HCT116 (cell line): ENCODE measurements around the gene MCF2L. TPM values are rescaled to one million over a fixed set of nuclear protein-coding genes. Genes with fewer than 3 reads are reported as not detected.

ENCODE experiments used
- ATAC-seq: fragments of 200-7000 bp; cut with Tn5 transposase; 2 replicates; pipeline ENCODE4 v1.9.1; 2020; ENCODE audit warnings: mild to moderate bottlenecking, moderate library complexity
- BruUV-seq: library from RNA; stranded (reverse); fragments of 400-500 nt; replicated peaks from 2 replicates; lab custom pipeline; 2021; lab: Mats Ljungman, UMichigan
- CTCF ChIA-PET: fragments of 300-600 bp; sonication (Branson Sonifier 250); formaldehyde crosslinking; loops from one replicate; lab custom pipeline; 2021; ENCODE audit warnings: antibody characterized with exemption; lab: Charles Lee
- POLR2A ChIA-PET: fragments of 300-600, 350-600 bp; sonication (Branson Sonifier 250); formaldehyde crosslinking; loops from one replicate; lab custom pipeline; 2021; ENCODE audit warnings: antibody characterized with exemption; lab: Charles Lee
- RAD21 ChIA-PET, 2 experiments: fragments of 300-600 bp; sonication (Branson Sonifier 250); formaldehyde crosslinking; loops; one replicate each; lab custom pipeline; 2023; ENCODE audit warnings: low total read pairs in 2 of 2; ENCODE audit not compliant: uncharacterized antibody in 2 of 2, unreplicated experiment in 2 of 2, low non-redundant PET in 1 of 2; lab: Charles Lee
- DNase-seq: peaks from one replicate; pipeline ENCODE4 v3.0.0-alpha.2; 2010; ENCODE audit warnings: low read depth, low spot score
- H2AFZ ChIP-seq: fragments of 200-600 bp; shearing (Covaris generic), sonication (generic); 2 replicates; pipeline ENCODE4 v1.6.1; 2017; ENCODE audit warnings: low read depth, mixed run types, mixed read lengths, antibody characterized with exemption, low read length; ENCODE audit not compliant: poor library complexity, severe bottlenecking
- H3K27ac ChIP-seq: 2 replicates; pipeline ENCODE4 v1.5.1; 2012; ENCODE audit warnings: low read depth, low read length
- H3K27me3 ChIP-seq: fragments of 200-600 bp; sonication (generic); 2 replicates; pipeline ENCODE4 v1.6.1; 2016; ENCODE audit warnings: mixed run types, low read length, mixed read lengths; ENCODE audit not compliant: insufficient read depth
- H3K36me3 ChIP-seq, 2 experiments: fragments of 200-500 bp in 1 of 2; fragments of 200-600 bp in 1 of 2; sonication (Bioruptor generic) in 1 of 2; sonication (generic) in 1 of 2; 2 replicates each; pipeline versions ENCODE4 v1.5.1 to v1.6.1; 2014 to 2016; ENCODE audit warnings: low read length in 2 of 2, inconsistent platforms in 1 of 2, mixed read lengths in 1 of 2, mixed run types in 1 of 2; ENCODE audit not compliant: insufficient read depth in 2 of 2, control insufficient read depth in 1 of 2
- H3K4me1 ChIP-seq, 2 experiments: fragments of 200-600 bp in 1 of 2; sonication (generic) in 1 of 2; 2 replicates each; pipeline versions ENCODE4 v1.5.1 to v1.6.1; 2012 to 2017; ENCODE audit warnings: low read length in 2 of 2, inconsistent platforms in 1 of 2, mild to moderate bottlenecking in 1 of 2, mixed read lengths in 1 of 2, mixed run types in 1 of 2, moderate library complexity in 1 of 2; ENCODE audit not compliant: insufficient read depth in 2 of 2, control insufficient read depth in 1 of 2
- H3K4me2 ChIP-seq: fragments of 200-600 bp; sonication (generic); 2 replicates; pipeline ENCODE4 v1.6.1; 2017; ENCODE audit warnings: mixed run types, low read length, mixed read lengths
- H3K4me3 ChIP-seq, 2 experiments: fragments of 200-600 bp in 1 of 2; sonication (generic) in 1 of 2; replicated peaks in 1 of 2; 2 replicates each; pipeline ENCODE4 v1.5.1; 2011 to 2016; ENCODE audit warnings: low read length in 2 of 2, control low read depth in 1 of 2, low read depth in 1 of 2, mild to moderate bottlenecking in 1 of 2, mixed read lengths in 1 of 2, mixed run types in 1 of 2
- H3K79me2 ChIP-seq: fragments of 200-600 bp; sonication (generic); 2 replicates; pipeline ENCODE4 v1.6.1; 2017; ENCODE audit warnings: mild to moderate bottlenecking, mixed run types, low read length, moderate library complexity, mixed read lengths; ENCODE audit not compliant: insufficient read depth
- H3K9ac ChIP-seq: fragments of 200-600 bp; sonication (generic); 2 replicates; pipeline ENCODE4 v1.6.1; 2016; ENCODE audit warnings: low read length, mixed read lengths
- H3K9me2 ChIP-seq: fragments of 200-600 bp; sonication (generic), shearing (Covaris generic); 2 replicates; pipeline ENCODE4 v1.6.1; 2017; ENCODE audit warnings: mixed run types, mild to moderate bottlenecking, moderate library complexity; ENCODE audit not compliant: insufficient read depth
- H3K9me3 ChIP-seq, 2 experiments: fragments of 200-500 bp in 1 of 2; fragments of 200-600 bp in 1 of 2; sonication (Bioruptor generic) in 1 of 2; sonication (generic) in 1 of 2; 2 replicates each; pipeline ENCODE4 v1.6.1; 2014 to 2017; ENCODE audit warnings: low read length in 2 of 2, mixed read lengths in 2 of 2, inconsistent platforms in 1 of 2, low read depth in 1 of 2, mild to moderate bottlenecking in 1 of 2, mixed run types in 1 of 2, moderate library complexity in 1 of 2; ENCODE audit not compliant: control insufficient read depth in 1 of 2, insufficient read depth in 1 of 2
- H4K20me1 ChIP-seq: fragments of 200-600 bp; sonication (generic), shearing (Covaris generic); 2 replicates; pipeline ENCODE4 v1.6.1; 2017; ENCODE audit warnings: mixed run types, mild to moderate bottlenecking, moderate library complexity; ENCODE audit not compliant: insufficient read depth
- CBX3 ChIP-seq: IDR thresholded peaks from 2 replicates; pipeline ENCODE4 v1.6.1; 2012; ENCODE audit warnings: low read depth
- CEBPB ChIP-seq: IDR thresholded peaks from 2 replicates; pipeline ENCODE4 v1.6.1; 2012; ENCODE audit warnings: low read depth
- EGR1 ChIP-seq: IDR thresholded peaks from 2 replicates; pipeline ENCODE4 v1.6.1; 2012; ENCODE audit warnings: low read depth
- EZH2 ChIP-seq: fragments of 200-600 bp; sonication (generic); IDR thresholded peaks from 2 replicates; pipeline ENCODE4 v1.6.1; 2017; ENCODE audit warnings: antibody characterized with exemption, mixed run types
- JUND ChIP-seq: IDR thresholded peaks from 2 replicates; pipeline ENCODE4 v1.6.1; 2012
- SP1 ChIP-seq: IDR thresholded peaks from 2 replicates; pipeline ENCODE4 v1.6.1; 2012; ENCODE audit warnings: low read depth
- SRF ChIP-seq: IDR thresholded peaks from 2 replicates; pipeline ENCODE4 v1.6.1; 2012; ENCODE audit warnings: low read depth
- YY1 ChIP-seq: IDR thresholded peaks from 2 replicates; pipeline ENCODE4 v1.6.1; 2011; ENCODE audit warnings: low read length, low read depth, moderate library complexity, mild to moderate bottlenecking; ENCODE audit not compliant: insufficient replicate concordance; ENCODE audit errors: extremely low read depth
- ZNF274 ChIP-seq: fragments of 200-500 bp; sonication (Bioruptor generic); IDR thresholded peaks from 2 replicates; pipeline ENCODE4 v1.6.1; 2014; ENCODE audit warnings: mild to moderate bottlenecking, low read depth, low read length, inconsistent platforms
- intact Hi-C: fragments of 100-400 bp; cut with micrococcal nuclease; formaldehyde crosslinking; loops from 2 replicates; pipeline ENCODE4 v1.10.0; 2022
- total RNA-seq: library from RNA; stranded (reverse); gene quantifications from one replicate; pipeline ENCODE4 v1.2.1, GENCODE V29; 2021; ENCODE audit not compliant: unreplicated experiment
- TF ChIP-seq, protein P1 (sequence below): IDR thresholded peaks from 2 replicates; pipeline ENCODE4 v1.6.1; 2011; ENCODE audit warnings: mild to moderate bottlenecking, low read length, moderate library complexity; ENCODE audit not compliant: insufficient replicate concordance; ENCODE audit errors: extremely low read depth
- TF ChIP-seq, protein P2 (sequence below): IDR thresholded peaks from 2 replicates; pipeline ENCODE4 v1.6.1; 2012
- TF ChIP-seq, protein P3 (sequence below), 3 experiments: fragments of 200-600 bp in 1 of 3; sonication (generic) in 1 of 3; IDR thresholded peaks in 2 of 3; conservative IDR thresholded peaks in 1 of 3; 2 replicates each; pipeline ENCODE4 v1.5.1; 2012 to 2017; ENCODE audit warnings: low read depth in 2 of 3, low read length in 2 of 3, antibody characterized with exemption in 1 of 3, borderline replicate concordance in 1 of 3, control low read depth in 1 of 3, mild to moderate bottlenecking in 1 of 3, mixed read lengths in 1 of 3, mixed run types in 1 of 3, moderate library complexity in 1 of 3; ENCODE audit not compliant: insufficient read depth in 1 of 3
- TF ChIP-seq, protein P4 (sequence below): IDR thresholded peaks from 2 replicates; pipeline ENCODE4 v1.6.1; 2012

Gene MCF2L
- total RNA-seq, 1 experiment from 2014 or later = 19.3 TPM

DNA sequence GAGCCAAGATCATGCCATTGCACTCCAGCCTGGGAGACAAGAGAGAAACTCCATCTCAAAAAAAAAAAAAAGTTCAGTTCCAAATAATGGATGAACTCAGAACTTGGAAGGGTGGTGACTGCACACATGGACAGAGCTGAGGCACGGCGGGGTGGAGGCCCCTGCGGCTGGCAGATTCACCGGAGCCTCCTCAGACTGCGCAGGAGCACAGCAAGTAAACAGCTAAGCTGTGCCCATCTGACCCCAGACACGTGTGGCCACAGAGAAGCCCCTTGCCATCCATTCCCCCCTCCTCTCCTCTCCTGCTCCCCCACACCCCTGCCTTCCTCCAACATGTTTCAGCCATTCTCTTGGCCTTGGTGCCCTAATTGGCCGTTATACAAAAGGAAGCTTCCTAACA is 173.9 kb downstream of the MCF2L start:
- H3K9ac ChIP-seq = no peak overlapping the region
- CTCF ChIA-PET = no interaction called here
- H4K20me1 ChIP-seq = no peaks in the 10 kb centered on the region
- intact Hi-C loops = no loop called here
- H3K27me3 ChIP-seq = no peaks in the 10 kb centered on the region
- no peak overlapping the region for H3K4me2 ChIP-seq
- POLR2A ChIA-PET = no interaction called here
- no peaks in the 10 kb centered on the region for H3K36me3 ChIP-seq
- no peak overlapping the region for H3K27ac ChIP-seq
- H2AFZ ChIP-seq = no peak overlapping the region
- no peaks in the 10 kb centered on the region for H3K9me2 ChIP-seq
- ATAC-seq = no peak
- DNase-seq = no peak
- no peak overlapping the region for H3K4me3 ChIP-seq
- RAD21 ChIA-PET = no interaction called here
- no peaks in the 10 kb centered on the region for H3K79me2 ChIP-seq
- H3K9me3 ChIP-seq = no peaks in the 10 kb centered on the region
- no peaks in the 10 kb centered on the region for H3K4me1 ChIP-seq
- no TSS peak for BruUV-seq
- TF ChIP-seq YY1 (no peak), ZNF274 (no peak), SP1 (no peak)
- TF ChIP-seq, protein P1, sequence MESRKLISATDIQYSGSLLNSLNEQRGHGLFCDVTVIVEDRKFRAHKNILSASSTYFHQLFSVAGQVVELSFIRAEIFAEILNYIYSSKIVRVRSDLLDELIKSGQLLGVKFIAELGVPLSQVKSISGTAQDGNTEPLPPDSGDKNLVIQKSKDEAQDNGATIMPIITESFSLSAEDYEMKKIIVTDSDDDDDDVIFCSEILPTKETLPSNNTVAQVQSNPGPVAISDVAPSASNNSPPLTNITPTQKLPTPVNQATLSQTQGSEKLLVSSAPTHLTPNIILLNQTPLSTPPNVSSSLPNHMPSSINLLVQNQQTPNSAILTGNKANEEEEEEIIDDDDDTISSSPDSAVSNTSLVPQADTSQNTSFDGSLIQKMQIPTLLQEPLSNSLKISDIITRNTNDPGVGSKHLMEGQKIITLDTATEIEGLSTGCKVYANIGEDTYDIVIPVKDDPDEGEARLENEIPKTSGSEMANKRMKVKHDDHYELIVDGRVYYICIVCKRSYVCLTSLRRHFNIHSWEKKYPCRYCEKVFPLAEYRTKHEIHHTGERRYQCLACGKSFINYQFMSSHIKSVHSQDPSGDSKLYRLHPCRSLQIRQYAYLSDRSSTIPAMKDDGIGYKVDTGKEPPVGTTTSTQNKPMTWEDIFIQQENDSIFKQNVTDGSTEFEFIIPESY = no peak

DNA sequence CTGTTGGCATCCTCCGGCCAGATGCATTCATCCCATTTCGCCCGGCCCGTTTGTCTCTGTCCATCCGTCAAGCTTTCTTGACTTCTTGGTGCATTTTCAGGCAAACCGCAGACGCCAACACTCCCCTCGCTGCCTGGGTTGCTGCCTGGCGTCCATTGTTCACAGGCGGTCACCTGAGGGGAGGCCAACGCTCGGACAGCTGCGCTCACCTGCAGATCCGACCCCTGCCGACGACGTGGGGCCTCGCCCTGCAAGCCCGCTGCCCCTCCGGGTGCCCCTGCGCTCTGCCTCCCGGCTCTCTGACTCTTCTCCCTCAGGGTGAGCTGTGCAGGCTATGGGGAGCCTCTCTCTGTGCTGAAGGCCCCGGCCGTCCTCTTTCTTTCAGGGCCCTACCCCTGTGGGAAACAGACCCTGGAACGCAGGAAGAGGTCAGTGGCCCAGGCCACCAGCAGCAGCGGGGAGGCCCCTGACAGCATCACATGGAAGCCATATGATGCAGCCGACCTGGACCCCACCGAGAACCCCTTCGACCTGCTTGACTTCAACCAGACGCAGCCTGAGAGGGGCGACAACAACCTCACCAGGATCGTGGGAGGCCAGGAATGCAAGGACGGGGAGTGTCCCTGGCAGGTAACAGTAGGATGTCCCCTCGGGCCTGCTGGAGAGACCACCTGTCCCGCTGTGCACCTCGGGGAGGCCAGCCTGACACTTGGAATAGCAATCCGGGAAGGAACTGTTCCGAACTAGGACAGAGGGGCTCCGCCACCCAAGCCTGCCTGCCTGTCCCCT is 174.6 kb downstream of the MCF2L start:
- H3K4me3 ChIP-seq = no peak overlapping the region
- CTCF ChIA-PET = no interaction called here
- H3K9me3 ChIP-seq = no peaks in the 10 kb centered on the region
- no peaks in the 10 kb centered on the region for H4K20me1 ChIP-seq
- H2AFZ ChIP-seq = no peak overlapping the region
- H3K4me1 ChIP-seq = no peaks in the 10 kb centered on the region
- no peak overlapping the region for H3K9ac ChIP-seq
- H3K79me2 ChIP-seq = no peaks in the 10 kb centered on the region
- no peaks in the 10 kb centered on the region for H3K9me2 ChIP-seq
- no peaks in the 10 kb centered on the region for H3K36me3 ChIP-seq
- RAD21 ChIA-PET = no interaction called here
- H3K27me3 ChIP-seq = no peaks in the 10 kb centered on the region
- ATAC-seq (no peak), DNase-seq (no peak)
- intact Hi-C loops = no loop called here
- BruUV-seq = no TSS peak
- POLR2A ChIA-PET = no interaction called here
- H3K27ac ChIP-seq = no peak overlapping the region
- no peak overlapping the region for H3K4me2 ChIP-seq
- TF ChIP-seq CEBPB (no peak), EGR1 (no peak), SRF (no peak), JUND (no peak), CBX3 (no peak), EZH2 (no peak), SP1 (no peak)
- TF ChIP-seq, protein P2, sequence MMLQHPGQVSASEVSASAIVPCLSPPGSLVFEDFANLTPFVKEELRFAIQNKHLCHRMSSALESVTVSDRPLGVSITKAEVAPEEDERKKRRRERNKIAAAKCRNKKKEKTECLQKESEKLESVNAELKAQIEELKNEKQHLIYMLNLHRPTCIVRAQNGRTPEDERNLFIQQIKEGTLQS = no peak
- TF ChIP-seq, protein P3, sequence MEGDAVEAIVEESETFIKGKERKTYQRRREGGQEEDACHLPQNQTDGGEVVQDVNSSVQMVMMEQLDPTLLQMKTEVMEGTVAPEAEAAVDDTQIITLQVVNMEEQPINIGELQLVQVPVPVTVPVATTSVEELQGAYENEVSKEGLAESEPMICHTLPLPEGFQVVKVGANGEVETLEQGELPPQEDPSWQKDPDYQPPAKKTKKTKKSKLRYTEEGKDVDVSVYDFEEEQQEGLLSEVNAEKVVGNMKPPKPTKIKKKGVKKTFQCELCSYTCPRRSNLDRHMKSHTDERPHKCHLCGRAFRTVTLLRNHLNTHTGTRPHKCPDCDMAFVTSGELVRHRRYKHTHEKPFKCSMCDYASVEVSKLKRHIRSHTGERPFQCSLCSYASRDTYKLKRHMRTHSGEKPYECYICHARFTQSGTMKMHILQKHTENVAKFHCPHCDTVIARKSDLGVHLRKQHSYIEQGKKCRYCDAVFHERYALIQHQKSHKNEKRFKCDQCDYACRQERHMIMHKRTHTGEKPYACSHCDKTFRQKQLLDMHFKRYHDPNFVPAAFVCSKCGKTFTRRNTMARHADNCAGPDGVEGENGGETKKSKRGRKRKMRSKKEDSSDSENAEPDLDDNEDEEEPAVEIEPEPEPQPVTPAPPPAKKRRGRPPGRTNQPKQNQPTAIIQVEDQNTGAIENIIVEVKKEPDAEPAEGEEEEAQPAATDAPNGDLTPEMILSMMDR (IDR thresholded peaks at IDR 0.05 in 2 of 3, conservative IDR thresholded peaks at IDR 0.05 in 1 of 3; ENCODE audit: borderline replicate concordance in 1 of 3, insufficient read depth in 1 of 3, low read depth in 2 of 3, low read length in 2 of 3) = no peak
- TF ChIP-seq, protein P1 = no peak
- TF ChIP-seq, protein P4, sequence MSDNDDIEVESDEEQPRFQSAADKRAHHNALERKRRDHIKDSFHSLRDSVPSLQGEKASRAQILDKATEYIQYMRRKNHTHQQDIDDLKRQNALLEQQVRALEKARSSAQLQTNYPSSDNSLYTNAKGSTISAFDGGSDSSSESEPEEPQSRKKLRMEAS = no peak
